Adrenal gland (tissue), 12 donors: Measurements from ENCODE around the gene ITPR3. TPM values are rescaled to one million over a fixed set of nuclear protein-coding genes. Genes with fewer than 3 reads are reported as not detected.

Experiments
- DNase-seq, 7 donors: peaks; one replicate each; pipeline ENCODE4 v3.0.0-alpha.2; 2019 to 2020
- H3K27ac ChIP-seq, 5 donors: fragments of 200-600 bp; sonication (generic) in 4 of 5; 1 replicate in 3 of 5; 2 replicates in 2 of 5; pipeline versions ENCODE4 v1.5.1 to v1.8.0; 2016 to 2020; ENCODE audit warnings: mild to moderate bottlenecking in 1 of 5
- H3K27me3 ChIP-seq: fragments of 200-600 bp; 2 replicates; pipeline ENCODE4 v1.8.0; 2021
- H3K36me3 ChIP-seq, 2 donors: fragments of 200-600 bp; replicated peaks in 1 of 2; 1 replicate in 1 of 2; 2 replicates in 1 of 2; pipeline versions ENCODE4 v1.5.1 to v1.8.0; 2018 to 2022
- H3K4me1 ChIP-seq, 2 donors: fragments of 200-600 bp; replicated peaks in 1 of 2; 1 replicate in 1 of 2; 2 replicates in 1 of 2; pipeline versions ENCODE4 v1.5.1 to v1.8.0; 2018 to 2021
- H3K4me3 ChIP-seq, 4 donors: fragments of 200-600 bp; sonication (generic) in 3 of 4; one replicate each; pipeline ENCODE4 v1.5.1; 2016 to 2018
- H3K9me3 ChIP-seq, 3 donors: fragments of 200-600 bp; sonication (generic) in 1 of 3; replicated peaks in 1 of 3; 1 replicate in 2 of 3; 2 replicates in 1 of 3; pipeline versions ENCODE4 v1.5.1 to v1.8.0; 2016 to 2021
- POLR2A ChIP-seq, 2 donors: fragments of 450-650 bp; IDR thresholded peaks; one replicate each; pipeline ENCODE4 v1.6.1; 2017; ENCODE audit warnings: antibody characterized with exemption in 2 of 2, mild to moderate bottlenecking in 2 of 2, moderate library complexity in 1 of 2
- WGBS, 4 donors: extraction: QIAGEN DNeasy Blood & Tissue Kit in 2 of 4; methylation state at CpG; one replicate each; pipeline versions ENCODE4 v1.1.5 to v1.1.7; 2013 to 2017; 5-methylcytosine and 5-hydroxymethylcytosine counted together
- intact Hi-C, 2 donors: fragments of 100-400 bp; cut with DNase I; formaldehyde crosslinking; loops; one replicate each; pipeline versions ENCODE4 v1.14.1 to v1.15.0; 2022 to 2023
- polyA plus RNA-seq, 3 donors: library from polyadenylated mRNA; stranded (reverse); fragments of 200-250 nt in 2 of 3; fragments of 350-450 nt in 1 of 3; fragmentation: Illumina TruSeq in 1 of 3; extraction: RNeasy Lipid Tissue Mini Kit (QIAGEN cat#74804) in 1 of 3; gene quantifications; one replicate each; pipeline ENCODE4 v1.2.3, GENCODE V29; 2013 to 2014
- total RNA-seq, 9 donors: library from RNA; depleted of rRNA in 4 of 9; stranded (reverse); fragments of >200 nt in 4 of 9; fragments of 120-200 nt in 1 of 9; fragmentation: NEBNext Ultra II Directional in 1 of 9; extraction: Animal tissue kit (Norgen Biotek cat#: 25700) in 1 of 9; gene quantifications; one replicate each; pipeline versions ENCODE4 v1.1.0 to v1.2.4, GENCODE V29; 2013 to 2023
- TF ChIP-seq, protein P1 (sequence below), 6 experiments: fragments of 450-650 bp in 4 of 6; fragments of 200-600 bp in 2 of 6; sonication (generic) in 1 of 6; IDR thresholded peaks; 1 replicate in 5 of 6; 2 replicates in 1 of 6; pipeline versions ENCODE4 v1.5.1 to v1.8.0; 2016 to 2021; ENCODE audit warnings: antibody characterized with exemption in 6 of 6, mild to moderate bottlenecking in 2 of 6, moderate library complexity in 1 of 6
- donor health status: healthy with polysubstance abuse.
- donor health status: Bipolar disorder and iron deficiency.
- donor health status: DM: yes; HTN: yes; CAD: no.
- donor health status: DM: no; HTN: no; CAD: no.
- donor health status: DM: no; HTN: no; CAD: no.
- donor health status: DM: yes; HTN: yes; CAD: no.

Gene ITPR3
- total and polyA plus RNA-seq, 12 donors, result 1.3 to 38.1 (median 23.9) TPM

DNA sequence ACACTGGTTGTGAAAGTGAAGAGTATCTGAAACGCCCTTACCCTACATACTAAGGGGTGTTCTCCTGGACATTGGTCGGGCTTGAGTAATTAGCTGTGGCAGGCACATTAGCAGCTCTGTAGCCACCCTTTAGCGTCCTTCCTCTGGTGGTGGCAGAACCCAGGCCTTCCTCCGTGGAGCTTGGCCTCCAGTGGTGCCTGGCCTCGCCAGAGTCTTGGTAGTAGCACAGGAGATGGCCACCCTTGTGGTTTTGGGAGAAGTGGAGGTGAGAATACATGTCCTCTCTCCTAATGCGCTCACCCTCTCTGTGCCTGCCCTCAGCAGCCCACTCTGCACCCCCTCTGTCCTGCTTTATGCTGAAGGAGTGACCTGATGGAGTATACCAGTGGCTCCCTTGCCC lies 107.9 kb downstream of the ITPR3 start:
- H3K27ac ChIP-seq, result no peak overlapping the region
- no peaks in the 10 kb centered on the region for H3K9me3 ChIP-seq
- 84 to 95% (median 89%) methylated on average over 4 to 6 of the region's 6 CpGs for WGBS, 4 donors
- H3K4me1 ChIP-seq, result no peaks in the 10 kb centered on the region
- H3K4me3 ChIP-seq, result no peak overlapping the region
- no peak for DNase-seq
- H3K27me3 ChIP-seq, result peaks cover 3% of the 10 kb centered on the region
- intact Hi-C loops, result no loop called here
- TF ChIP-seq POLR2A (IDR thresholded peaks at IDR 0.05), result no peak
- H3K36me3 ChIP-seq, result no peaks in the 10 kb centered on the region

DNA sequence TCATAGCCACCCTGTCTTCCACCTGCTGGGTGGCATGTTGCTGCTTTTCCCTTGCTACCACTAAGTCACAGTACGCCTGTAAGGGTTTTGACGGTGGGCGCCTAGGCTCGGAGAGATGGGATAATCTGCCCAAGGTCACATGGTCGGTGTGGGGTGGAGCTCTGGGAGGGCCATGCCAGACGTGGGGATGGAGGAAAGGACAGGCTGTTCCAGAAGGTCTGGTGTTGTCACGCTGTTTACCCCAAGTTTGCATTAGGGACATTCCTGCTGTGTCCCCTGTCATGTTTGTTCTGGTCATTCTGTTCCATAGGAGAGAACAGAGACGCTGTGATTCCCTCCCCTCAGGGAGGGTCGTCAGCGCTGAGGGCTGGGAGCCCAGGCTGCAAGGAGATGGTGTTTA lies 109.5 kb downstream of the ITPR3 start:
- peaks cover 10% of the 10 kb centered on the region for H3K27me3 ChIP-seq
- intact Hi-C loops, result no loop called here
- no peak overlapping the region for H3K4me3 ChIP-seq
- H3K36me3 ChIP-seq, result no peaks in the 10 kb centered on the region
- WGBS, 4 donors, result 77 to 80% (median 78%) methylated on average over 8 to 10 of the region's 10 CpGs
- no peak overlapping the region for H3K27ac ChIP-seq
- H3K4me1 ChIP-seq, result no peaks in the 10 kb centered on the region
- DNase-seq, result no peak
- H3K9me3 ChIP-seq, result no peaks in the 10 kb centered on the region
- TF ChIP-seq POLR2A (IDR thresholded peaks at IDR 0.05), result no peak
- TF ChIP-seq, protein P1, sequence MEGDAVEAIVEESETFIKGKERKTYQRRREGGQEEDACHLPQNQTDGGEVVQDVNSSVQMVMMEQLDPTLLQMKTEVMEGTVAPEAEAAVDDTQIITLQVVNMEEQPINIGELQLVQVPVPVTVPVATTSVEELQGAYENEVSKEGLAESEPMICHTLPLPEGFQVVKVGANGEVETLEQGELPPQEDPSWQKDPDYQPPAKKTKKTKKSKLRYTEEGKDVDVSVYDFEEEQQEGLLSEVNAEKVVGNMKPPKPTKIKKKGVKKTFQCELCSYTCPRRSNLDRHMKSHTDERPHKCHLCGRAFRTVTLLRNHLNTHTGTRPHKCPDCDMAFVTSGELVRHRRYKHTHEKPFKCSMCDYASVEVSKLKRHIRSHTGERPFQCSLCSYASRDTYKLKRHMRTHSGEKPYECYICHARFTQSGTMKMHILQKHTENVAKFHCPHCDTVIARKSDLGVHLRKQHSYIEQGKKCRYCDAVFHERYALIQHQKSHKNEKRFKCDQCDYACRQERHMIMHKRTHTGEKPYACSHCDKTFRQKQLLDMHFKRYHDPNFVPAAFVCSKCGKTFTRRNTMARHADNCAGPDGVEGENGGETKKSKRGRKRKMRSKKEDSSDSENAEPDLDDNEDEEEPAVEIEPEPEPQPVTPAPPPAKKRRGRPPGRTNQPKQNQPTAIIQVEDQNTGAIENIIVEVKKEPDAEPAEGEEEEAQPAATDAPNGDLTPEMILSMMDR (IDR thresholded peaks at IDR 0.05), result no peak

DNA sequence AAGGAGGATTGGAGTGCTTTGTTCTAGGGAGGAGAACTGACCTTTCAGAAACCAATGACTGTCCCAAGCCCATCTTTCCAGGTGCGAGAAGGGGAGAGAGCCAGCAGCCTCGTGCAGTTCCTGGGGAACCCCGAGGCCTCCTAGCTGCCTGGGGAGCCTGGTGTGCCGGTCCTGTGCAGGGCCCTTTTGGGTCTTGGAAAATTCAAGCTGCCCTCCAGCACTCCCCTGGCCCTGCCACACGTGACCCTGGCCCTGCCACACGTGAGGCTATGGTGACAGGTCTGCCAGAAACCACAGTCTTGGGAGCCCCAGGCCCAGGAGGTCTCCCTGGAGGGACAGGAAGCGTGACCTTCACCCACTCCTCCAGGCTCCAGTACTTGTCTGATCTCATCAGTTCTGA lies 109.9 kb downstream of the ITPR3 start:
- 81 to 95% (median 92%) methylated on average over 2 to 7 of the region's 7 CpGs for WGBS, 4 donors
- Histone ChIP-seq H3K4me3 (no peak overlapping the region), H3K27me3 (peaks cover 10% of the 10 kb centered on the region), H3K4me1 (no peaks in the 10 kb centered on the region), H3K36me3 (no peaks in the 10 kb centered on the region), H3K9me3 (no peaks in the 10 kb centered on the region), H3K27ac (no peak overlapping the region)
- TF ChIP-seq, protein P1 (IDR thresholded peaks at IDR 0.05), result no peak
- TF ChIP-seq POLR2A (IDR thresholded peaks at IDR 0.05), result no peak
- intact Hi-C loops, result no loop called here
- DNase-seq, result no peak

DNA sequence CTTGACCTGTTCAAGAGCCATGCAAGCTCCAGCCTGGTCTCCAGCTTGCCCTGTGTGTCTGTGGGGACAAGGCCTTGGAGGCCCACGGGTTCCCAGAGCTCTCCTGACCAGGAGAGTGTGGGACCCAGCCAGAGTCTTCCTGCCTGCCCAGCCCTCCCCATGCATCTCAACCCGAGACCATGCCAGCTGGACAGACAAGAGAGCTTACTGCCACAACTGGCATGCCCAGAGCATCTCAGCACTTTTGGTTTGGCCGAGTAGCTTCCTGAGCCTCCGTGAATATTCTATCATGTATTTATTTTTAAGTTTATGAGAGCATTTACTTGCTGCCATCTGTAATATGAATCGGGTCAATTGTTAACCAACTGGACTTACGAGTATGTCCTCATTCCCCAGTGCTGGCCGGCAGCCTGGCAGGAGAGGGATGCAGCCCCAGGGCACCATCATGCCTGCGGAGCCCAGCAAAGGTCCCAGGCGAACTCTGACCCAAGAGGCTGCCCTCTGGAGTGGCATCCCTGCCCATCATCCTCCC lies 110.7 kb downstream of the ITPR3 start:
- DNase-seq, result no peak
- WGBS, 4 donors, result 89 to 95% (median 91%) methylated on average over 4 to 9 of the region's 9 CpGs
- no peaks in the 10 kb centered on the region for H3K4me1 ChIP-seq
- peaks cover 10% of the 10 kb centered on the region for H3K27me3 ChIP-seq
- no peak overlapping the region for H3K4me3 ChIP-seq
- no peaks in the 10 kb centered on the region for H3K9me3 ChIP-seq
- no peak overlapping the region for H3K27ac ChIP-seq
- TF ChIP-seq, protein P1 (IDR thresholded peaks at IDR 0.05), result no peak
- TF ChIP-seq POLR2A (IDR thresholded peaks at IDR 0.05), result no peak
- no peaks in the 10 kb centered on the region for H3K36me3 ChIP-seq
- intact Hi-C loops, result no loop called here

DNA sequence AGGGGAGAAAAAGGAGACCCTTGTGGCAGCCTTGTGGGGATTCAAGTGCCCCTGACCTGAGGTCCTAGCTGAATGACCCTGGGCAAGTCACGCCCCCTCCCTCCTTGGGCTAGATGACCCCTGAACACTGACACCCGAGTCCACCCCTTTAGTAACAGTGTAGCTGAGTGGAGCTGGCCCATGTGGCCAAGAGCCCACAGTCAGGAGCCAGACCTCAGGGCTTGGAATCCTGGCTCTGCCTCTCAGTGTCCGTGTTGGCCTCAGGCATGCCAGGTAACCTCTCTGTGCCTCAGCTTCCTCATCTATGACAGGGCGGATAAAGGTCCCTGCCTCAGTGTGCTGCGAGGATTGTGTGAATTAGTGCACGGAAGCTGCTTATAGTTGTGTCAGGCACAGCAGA lies 111.3 kb downstream of the ITPR3 start:
- TF ChIP-seq POLR2A (IDR thresholded peaks at IDR 0.05), result no peak
- TF ChIP-seq, protein P1 (IDR thresholded peaks at IDR 0.05), result no peak
- intact Hi-C loops, result no loop called here
- 77 to 100% (median 86%) methylated on average over 2 to 6 of the region's 6 CpGs for WGBS, 4 donors
- Histone ChIP-seq H3K4me1 (peaks cover 0 to 4% of the 10 kb centered on the region in 2 donors), H3K9me3 (no peaks in the 10 kb centered on the region), H3K27ac (no peak overlapping the region), H3K36me3 (no peaks in the 10 kb centered on the region), H3K27me3 (peaks cover 10% of the 10 kb centered on the region), H3K4me3 (no peak overlapping the region)
- DNase-seq, result no peak
